AG04450 (cell line): ENCODE measurements around the gene PSME2. TPM values are rescaled to one million over a fixed set of nuclear protein-coding genes. Genes with fewer than 3 reads are reported as not detected.

ENCODE experiments used
- CTCF ChIA-PET: fragments of 300-600, 350-600 bp; formaldehyde crosslinking; extraction: SDS; loops from one replicate; lab custom pipeline; 2022; ENCODE audit warnings: antibody characterized with exemption, inconsistent platforms; lab: Charles Lee
- POLR2A ChIA-PET: fragments of 350-600 bp; formaldehyde crosslinking; extraction: SDS; loops from one replicate; lab custom pipeline; 2021; ENCODE audit warnings: antibody characterized with exemption, inconsistent platforms; lab: Yijun Ruan, JAX
- DNase-seq: peaks from one replicate; pipeline ENCODE4 v3.0.0-alpha.2; 2011; ENCODE audit warnings: low read depth, low spot score
- H3K27ac ChIP-seq: one replicate; pipeline ENCODE4 v1.5.1; 2012; ENCODE audit warnings: low read depth, low read length, control low read depth
- H3K27me3 ChIP-seq: one replicate; pipeline ENCODE4 v1.6.0; 2012; ENCODE audit warnings: low read length; ENCODE audit not compliant: control insufficient read depth, insufficient read depth
- H3K4me3 ChIP-seq: 2 replicates; pipeline ENCODE4 v1.5.1; 2011; ENCODE audit warnings: mild to moderate bottlenecking, low read depth, low read length, control low read depth
- H3K9me3 ChIP-seq: 2 replicates; pipeline ENCODE4 v1.5.1; 2012; ENCODE audit warnings: low read length; ENCODE audit not compliant: control insufficient read depth, insufficient read depth
- polyA plus RNA-seq: library from polyadenylated mRNA; depleted of rRNA; stranded (reverse); fragments of >200 nt; gene quantifications from 2 replicates; pipeline ENCODE4 v1.2.3, GENCODE V29; 2011
- TF ChIP-seq, protein P1 (sequence below): IDR thresholded peaks from 2 replicates; pipeline ENCODE4 v1.5.1; 2011; ENCODE audit warnings: low read depth, low read length, control low read depth, inconsistent platforms

PSME2 gene
- polyA plus RNA-seq, 1 experiment, result 191 TPM

DNA sequence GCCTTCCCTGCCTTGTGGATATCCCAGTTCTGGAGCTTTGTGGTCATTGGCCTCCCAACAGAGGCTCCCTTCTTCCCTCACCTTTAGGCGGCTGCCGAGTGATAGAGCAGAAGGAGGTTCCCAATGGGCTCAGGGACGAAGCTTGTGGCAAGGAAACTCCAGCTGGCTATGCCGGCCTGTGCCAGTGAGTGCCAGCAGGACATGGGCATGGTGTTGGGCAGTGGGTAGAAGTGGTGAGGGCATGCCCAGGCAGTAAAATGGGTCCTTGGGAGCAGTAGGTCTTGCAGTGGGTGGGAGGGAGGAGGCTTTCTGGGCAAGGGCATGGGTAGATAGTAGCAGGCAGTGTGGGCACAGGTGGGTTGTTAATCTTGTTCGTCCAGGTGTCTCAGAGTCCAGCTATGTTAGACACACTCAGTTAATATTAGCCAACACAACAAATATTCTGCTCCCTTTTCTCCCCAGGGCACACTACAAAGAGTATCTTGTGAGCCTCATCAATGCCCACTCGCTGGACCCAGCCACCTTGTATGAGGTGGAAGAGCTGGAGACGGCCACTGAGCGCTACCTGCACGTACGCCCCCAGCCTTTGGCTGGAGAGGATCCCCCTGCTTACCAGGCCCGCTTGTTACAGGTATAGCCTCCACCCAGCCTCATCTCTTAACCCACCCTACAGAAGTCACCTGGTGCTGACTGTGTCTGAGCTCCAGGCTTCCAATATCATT, 13.5 kb upstream of the PSME2 start:
- peak overlapping the region; percentile 61 for H3K27ac ChIP-seq
- POLR2A ChIA-PET, result interaction anchor here (1.3 to 2.1 kb wide), 3 partner anchors 13 to 54 kb away, joined by 5 to 12 read pairs (median 6); partner anchors contain the start of genes CHMP4A, PSME1 and RNF31

DNA sequence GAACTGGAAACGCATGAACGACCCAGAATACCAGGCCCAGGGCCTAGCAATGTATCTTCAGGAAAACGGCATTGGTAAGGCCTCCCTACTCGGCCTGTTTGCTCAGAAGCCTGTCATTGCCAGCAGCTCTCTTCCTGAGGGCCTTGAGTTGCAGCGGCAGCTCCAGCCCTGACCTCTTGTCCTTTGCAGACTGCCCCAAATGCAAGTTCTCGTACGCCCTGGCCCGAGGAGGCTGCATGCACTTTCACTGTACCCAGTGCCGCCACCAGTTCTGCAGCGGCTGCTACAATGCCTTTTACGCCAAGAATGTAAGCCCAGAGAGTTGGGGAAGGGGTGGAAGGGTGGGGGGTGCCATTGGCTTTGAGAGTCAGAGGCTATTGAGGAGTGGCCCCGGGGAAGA, 10.9 kb upstream of the PSME2 start:
- Histone ChIP-seq H3K27me3 (no peaks in the 10 kb centered on the region), H3K4me3 (no peak overlapping the region), H3K27ac (no peak overlapping the region), H3K9me3 (no peaks in the 10 kb centered on the region)
- ChIA-PET CTCF (interaction anchor here (0.6 kb wide), 1 partner anchor 91 kb away, joined by 3 read pairs; no protein-coding TSS in a partner anchor), POLR2A (no interaction called here)
- TF ChIP-seq, protein P1, sequence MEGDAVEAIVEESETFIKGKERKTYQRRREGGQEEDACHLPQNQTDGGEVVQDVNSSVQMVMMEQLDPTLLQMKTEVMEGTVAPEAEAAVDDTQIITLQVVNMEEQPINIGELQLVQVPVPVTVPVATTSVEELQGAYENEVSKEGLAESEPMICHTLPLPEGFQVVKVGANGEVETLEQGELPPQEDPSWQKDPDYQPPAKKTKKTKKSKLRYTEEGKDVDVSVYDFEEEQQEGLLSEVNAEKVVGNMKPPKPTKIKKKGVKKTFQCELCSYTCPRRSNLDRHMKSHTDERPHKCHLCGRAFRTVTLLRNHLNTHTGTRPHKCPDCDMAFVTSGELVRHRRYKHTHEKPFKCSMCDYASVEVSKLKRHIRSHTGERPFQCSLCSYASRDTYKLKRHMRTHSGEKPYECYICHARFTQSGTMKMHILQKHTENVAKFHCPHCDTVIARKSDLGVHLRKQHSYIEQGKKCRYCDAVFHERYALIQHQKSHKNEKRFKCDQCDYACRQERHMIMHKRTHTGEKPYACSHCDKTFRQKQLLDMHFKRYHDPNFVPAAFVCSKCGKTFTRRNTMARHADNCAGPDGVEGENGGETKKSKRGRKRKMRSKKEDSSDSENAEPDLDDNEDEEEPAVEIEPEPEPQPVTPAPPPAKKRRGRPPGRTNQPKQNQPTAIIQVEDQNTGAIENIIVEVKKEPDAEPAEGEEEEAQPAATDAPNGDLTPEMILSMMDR, result no peak
- DNase-seq, result no peak

More for the DNA sequence above, 13.5 kb upstream of the PSME2 start:
- no peak for DNase-seq
- H3K27me3 ChIP-seq, result no peaks in the 10 kb centered on the region
- H3K4me3 ChIP-seq, result no peak overlapping the region
- TF ChIP-seq, protein P1, result no peak
- H3K9me3 ChIP-seq, result no peaks in the 10 kb centered on the region
- CTCF ChIA-PET, result interaction anchor here (0.6 to 3.5 kb wide), 12 partner anchors 9 to 136 kb away, joined by 3 to 54 read pairs (median 10); partner anchors contain the start of genes CHMP4A, IPO4, PSME1 and PSME2

DNA sequence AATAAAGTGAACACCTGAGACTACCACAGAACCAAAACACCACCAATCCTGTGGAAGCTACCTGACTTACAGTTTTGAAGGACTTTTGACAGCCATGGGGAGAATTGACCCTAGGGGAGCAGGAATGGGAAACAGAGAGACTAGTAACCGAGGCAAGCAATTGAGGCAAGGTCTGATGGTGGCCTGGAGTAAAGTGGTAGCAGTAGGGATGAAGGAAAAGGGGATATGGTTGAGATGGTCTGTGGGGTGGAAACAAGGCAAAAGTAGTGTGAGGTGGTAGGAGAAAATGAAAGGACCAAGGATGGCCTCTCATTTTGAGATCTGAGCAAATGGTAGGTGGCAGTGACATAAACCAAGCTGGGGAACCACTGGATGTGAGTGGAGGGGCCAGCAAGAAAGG, 10.4 kb upstream of the PSME2 start:
- POLR2A ChIA-PET, result no interaction called here
- TF ChIP-seq, protein P1, result no peak
- Histone ChIP-seq H3K27me3 (no peaks in the 10 kb centered on the region), H3K27ac (no peak overlapping the region), H3K4me3 (no peak overlapping the region), H3K9me3 (no peaks in the 10 kb centered on the region)
- CTCF ChIA-PET, result interaction anchor here (0.6 kb wide), 1 partner anchor 91 kb away, joined by 3 read pairs; no protein-coding TSS in a partner anchor
- DNase-seq, result no peak

- POLR2A ChIA-PET, result no interaction called here
- CTCF ChIA-PET, result no interaction called here
- no peak for DNase-seq
Observed at GRCh38 chr14:24155100-24155499, 8.7 kb upstream of the PSME2 start.

More at GRCh38 chr14:24155100-24155499, 8.7 kb upstream of the PSME2 start:
- H3K27me3 ChIP-seq, result no peaks in the 10 kb centered on the region
- TF ChIP-seq, protein P1, result no peak
- no peak overlapping the region for H3K27ac ChIP-seq
- no peak overlapping the region for H3K4me3 ChIP-seq
- H3K9me3 ChIP-seq, result no peaks in the 10 kb centered on the region
